Esophagus squamous epithelium (tissue), 5 donors: ENCODE data around the gene BRINP3. TPM values are rescaled to one million over a fixed set of nuclear protein-coding genes. Genes with fewer than 3 reads are reported as not detected.

ENCODE experiments used
- DNase-seq: peaks from one replicate; lab custom pipeline; 2025; lab: John Stamatoyannopoulos, UW
- H3K27ac ChIP-seq, 4 donors: fragments of 200-600 bp; sonication (generic); one replicate each; pipeline ENCODE4 v1.5.1; 2016 to 2019; ENCODE audit warnings: mild to moderate bottlenecking in 1 of 4
- H3K27me3 ChIP-seq, 4 donors: fragments of 200-600 bp; sonication (generic); 1 replicate in 3 of 4; 2 replicates in 1 of 4; pipeline versions ENCODE4 v1.5.1 to v1.6.0; 2017 to 2021; ENCODE audit warnings: antibody characterized with exemption in 1 of 4
- H3K36me3 ChIP-seq, 3 donors: fragments of 200-600 bp; sonication (generic); one replicate each; pipeline ENCODE4 v1.5.1; 2016 to 2019
- H3K4me1 ChIP-seq, 3 donors: fragments of 200-600 bp; sonication (generic); one replicate each; pipeline ENCODE4 v1.5.1; 2017 to 2019
- H3K4me3 ChIP-seq, 4 donors: fragments of 200-600 bp; sonication (generic); 1 replicate in 3 of 4; 2 replicates in 1 of 4; pipeline ENCODE4 v1.5.1; 2016 to 2019; ENCODE audit warnings: mild to moderate bottlenecking in 2 of 4, moderate library complexity in 1 of 4
- H3K9me3 ChIP-seq, 3 donors: fragments of 200-600 bp; sonication (generic); one replicate each; pipeline ENCODE4 v1.5.1; 2016 to 2019
- CTCF ChIP-seq, 6 experiments: fragments of 450-650 bp in 4 of 6; fragments of 200-600 bp in 2 of 6; sonication (generic) in 2 of 6; IDR thresholded peaks; one replicate each; pipeline ENCODE4 v1.5.1; 2016 to 2019; ENCODE audit warnings: antibody characterized with exemption in 6 of 6, mild to moderate bottlenecking in 4 of 6, moderate library complexity in 4 of 6
- POLR2A ChIP-seq, 4 donors: fragments of 450-650 bp; IDR thresholded peaks; one replicate each; pipeline ENCODE4 v1.6.1; 2017; ENCODE audit warnings: antibody characterized with exemption in 4 of 4, mild to moderate bottlenecking in 4 of 4, moderate library complexity in 3 of 4
- WGBS, 2 donors: methylation state at CpG; one replicate each; pipeline ENCODE4 v1.1.5; 2018; 5-methylcytosine and 5-hydroxymethylcytosine counted together
- intact Hi-C: fragments of 100-400 bp; cut with DNase I; formaldehyde crosslinking; loops from one replicate; pipeline ENCODE4 v1.15.0; 2022
- total RNA-seq, 4 donors: library from RNA; depleted of rRNA; stranded (reverse); fragments of >200 nt; gene quantifications; one replicate each; pipeline ENCODE4 v1.1.0, GENCODE V29; 2016
- donor health status: DM: yes; HTN: yes; CAD: no.

Gene BRINP3
- total RNA-seq, 4 donors from 2014 or later = 0.50 to 0.95 TPM; not detected in 2

- H3K36me3 ChIP-seq = no peaks in the 10 kb centered on the region
- TF ChIP-seq CTCF (IDR thresholded peaks at IDR 0.05) = peak in 1 of 6 experiments; percentile 7
- TF ChIP-seq POLR2A (IDR thresholded peaks at IDR 0.05) = no peak
- WGBS, 2 donors = 7 to 12% methylated on average over 33 to 34 of the region's 42 CpGs
These were observed 735 bp upstream of the BRINP3 start for GRCh38 chr1:190478149-190479049.

GRCh38 chr1:190476806-190477205 is 858 bp downstream of the BRINP3 start:
- H3K27me3 ChIP-seq = peaks cover 0 to 68% (median 0%) of the 10 kb centered on the region in 4 donors
- DNase-seq = no peak
- H3K4me3 ChIP-seq = no peak overlapping the region
- peaks cover 0 to 34% (median 6%) of the 10 kb centered on the region in 3 donors for H3K4me1 ChIP-seq
- H3K27ac ChIP-seq = no peak overlapping the region
- H3K36me3 ChIP-seq = no peaks in the 10 kb centered on the region
- intact Hi-C loops = no loop called here
- TF ChIP-seq CTCF (IDR thresholded peaks at IDR 0.05) (no peak), POLR2A (IDR thresholded peaks at IDR 0.05) (no peak)
- no peaks in the 10 kb centered on the region for H3K9me3 ChIP-seq
- 43 to 47% methylated on average over 5 of the region's 5 CpGs for WGBS, 2 donors

More at GRCh38 chr1:190478149-190479049, 735 bp upstream of the BRINP3 start:
- intact Hi-C loops = no loop called here
- Histone ChIP-seq H3K27ac (no peak overlapping the region), H3K4me1 (peaks cover 0 to 34% (median 6%) of the 10 kb centered on the region in 3 donors), H3K27me3 (peaks cover 0 to 68% (median 0%) of the 10 kb centered on the region in 4 donors), H3K4me3 (peak overlapping the region in 3 of 4 donors; percentile 16 to 53 (median 30)), H3K9me3 (no peaks in the 10 kb centered on the region)
- no peak for DNase-seq

- Histone ChIP-seq H3K27ac (no peak overlapping the region), H3K27me3 (peaks cover 0 to 68% (median 0%) of the 10 kb centered on the region in 4 donors), H3K4me3 (peak overlapping the region in 1 of 4 donors; percentile 11), H3K36me3 (no peaks in the 10 kb centered on the region), H3K4me1 (peaks cover 0 to 34% (median 6%) of the 10 kb centered on the region in 3 donors), H3K9me3 (no peaks in the 10 kb centered on the region)
- intact Hi-C loops = no loop called here
- no peak for DNase-seq
- TF ChIP-seq POLR2A (IDR thresholded peaks at IDR 0.05) = no peak
- no peak for TF ChIP-seq CTCF (IDR thresholded peaks at IDR 0.05)
- 21 to 28% methylated on average over 5 of the region's 5 CpGs for WGBS, 2 donors
These were observed 1.3 kb downstream of the BRINP3 start for GRCh38 chr1:190476321-190476720.

GRCh38 chr1:190475421-190476141 is 2.1 kb downstream of the BRINP3 start:
- no peak for TF ChIP-seq CTCF (IDR thresholded peaks at IDR 0.05)
- WGBS, 2 donors = 5 to 8% methylated on average over 27 of the region's 27 CpGs
- no peak for DNase-seq
- peaks cover 0 to 68% (median 0%) of the 10 kb centered on the region in 4 donors for H3K27me3 ChIP-seq
- no peaks in the 10 kb centered on the region for H3K9me3 ChIP-seq
- intact Hi-C loops = no loop called here
- no peaks in the 10 kb centered on the region for H3K36me3 ChIP-seq
- H3K4me3 ChIP-seq = peak overlapping the region in 2 of 4 donors; percentile 11 to 37
- no peak overlapping the region for H3K27ac ChIP-seq
- H3K4me1 ChIP-seq = peaks cover 0 to 34% (median 6%) of the 10 kb centered on the region in 3 donors
